Stimulated activated CD4-positive, alpha-beta T cell treated with anti-CD3 and anti-CD28 coated beads, TNF-alpha, amount 100 ng/mL, for 4 hours (primary cell): ENCODE results near the gene NDUFAF2.

Experiments used
- DNase-seq, 3 experiments: peaks; one replicate each; pipeline ENCODE4 v3.0.0-alpha.2; 2020; ENCODE audit warnings: low read depth in 3 of 3

Gene NDUFAF2

DNA sequence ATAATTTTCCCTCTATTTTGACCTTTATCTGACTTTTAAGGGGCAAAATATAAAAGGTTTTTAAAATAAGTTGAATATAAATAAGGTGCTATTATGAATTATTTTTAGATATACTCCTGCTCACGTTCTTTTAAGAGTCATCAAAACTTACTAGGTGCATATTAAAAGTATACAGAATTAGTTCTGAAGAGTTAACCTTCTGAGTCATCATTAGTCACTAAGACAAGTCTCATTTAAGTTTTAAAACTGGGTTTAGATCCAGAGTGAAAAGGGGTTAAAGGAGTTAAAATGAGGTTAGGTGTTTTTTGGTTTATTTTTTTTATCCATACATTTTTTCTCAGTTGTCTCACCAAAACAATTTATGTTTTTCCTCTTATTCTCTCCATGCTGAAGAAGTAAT, 175.5 kb downstream of the NDUFAF2 start:
- DNase-seq, result no peak

DNA sequence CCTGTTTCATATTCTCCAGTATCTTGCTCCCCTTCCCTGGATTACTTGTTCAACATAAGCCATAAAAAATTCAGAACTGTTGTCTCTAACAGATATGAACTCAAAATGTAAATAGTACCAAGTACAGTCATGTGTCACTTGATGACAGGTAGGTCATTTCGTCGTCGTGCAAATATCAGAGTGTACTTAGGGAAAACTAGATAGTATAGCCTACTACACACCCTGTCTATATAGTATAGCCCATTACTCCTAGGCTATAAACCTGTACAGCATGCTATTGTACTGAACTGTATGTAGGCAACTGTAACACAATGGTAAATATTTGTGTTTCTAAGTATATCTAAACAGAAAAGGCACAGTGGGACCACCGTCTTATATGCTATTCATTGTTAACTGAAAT, 178.1 kb downstream of the NDUFAF2 start:
- no peak for DNase-seq

GRCh38 chr5:61130289-61130688, 185.3 kb downstream of the NDUFAF2 start:
- no peak for DNase-seq

GRCh38 chr5:61132559-61132958, 187.6 kb downstream of the NDUFAF2 start:
- no peak for DNase-seq

GRCh38 chr5:61137835-61138234, 192.8 kb downstream of the NDUFAF2 start:
- no peak for DNase-seq

DNA sequence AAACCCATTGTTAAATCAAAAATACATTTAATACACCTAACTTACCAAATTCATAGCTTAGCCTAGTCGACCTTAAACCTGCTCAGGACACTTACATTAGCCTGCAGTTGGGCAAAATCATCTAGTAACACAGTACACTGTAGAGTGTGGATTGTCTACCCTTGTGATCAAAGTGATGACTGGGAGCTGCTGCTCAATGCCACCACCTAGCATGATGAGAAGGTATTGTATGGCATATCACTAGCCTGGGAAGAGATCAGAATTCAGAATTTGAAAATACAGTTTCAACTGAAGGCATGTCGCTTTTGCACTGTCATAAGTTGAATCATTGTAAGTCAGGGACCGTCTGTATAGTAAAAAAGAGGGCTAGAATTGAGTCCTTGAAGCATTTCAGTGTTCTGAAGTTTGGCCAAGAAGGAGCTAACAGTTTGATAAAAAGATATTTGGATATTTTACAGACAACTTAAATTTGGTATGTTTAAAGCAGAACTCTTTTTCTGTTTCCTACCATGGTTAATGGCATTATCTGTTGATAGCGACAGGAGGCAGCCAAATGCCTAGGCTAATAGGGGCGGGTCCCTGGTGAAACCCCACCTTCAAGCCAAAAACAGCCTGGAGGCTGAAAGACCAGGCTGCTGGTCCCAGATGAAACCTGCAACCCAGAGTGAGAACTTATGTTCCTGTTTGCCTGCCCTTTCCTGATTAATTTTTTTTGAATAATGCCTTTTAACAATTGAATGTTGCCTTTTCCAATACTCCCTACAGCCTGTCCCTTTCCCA, 194.3 kb downstream of the NDUFAF2 start:
- no peak for DNase-seq

DNA sequence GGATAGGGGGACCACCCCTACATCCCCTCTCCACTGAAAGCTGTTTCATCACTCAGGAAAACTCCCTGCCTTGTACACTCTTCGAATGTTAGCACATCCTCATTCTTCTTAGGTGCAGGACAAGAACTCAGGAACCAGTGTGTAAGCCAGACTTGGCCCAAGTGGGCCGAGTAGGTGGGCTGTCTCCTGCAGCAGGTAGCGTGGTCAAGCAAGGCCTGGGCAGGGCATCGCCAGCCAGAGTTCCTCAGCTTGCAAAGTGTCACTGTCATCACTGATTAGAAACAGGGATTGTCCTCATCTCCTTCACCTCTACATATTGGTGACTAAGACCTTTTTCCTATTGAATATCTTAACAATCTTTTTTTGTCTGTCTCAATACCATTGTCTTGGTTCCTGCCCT, 194.9 kb downstream of the NDUFAF2 start:
- no peak for DNase-seq

DNA sequence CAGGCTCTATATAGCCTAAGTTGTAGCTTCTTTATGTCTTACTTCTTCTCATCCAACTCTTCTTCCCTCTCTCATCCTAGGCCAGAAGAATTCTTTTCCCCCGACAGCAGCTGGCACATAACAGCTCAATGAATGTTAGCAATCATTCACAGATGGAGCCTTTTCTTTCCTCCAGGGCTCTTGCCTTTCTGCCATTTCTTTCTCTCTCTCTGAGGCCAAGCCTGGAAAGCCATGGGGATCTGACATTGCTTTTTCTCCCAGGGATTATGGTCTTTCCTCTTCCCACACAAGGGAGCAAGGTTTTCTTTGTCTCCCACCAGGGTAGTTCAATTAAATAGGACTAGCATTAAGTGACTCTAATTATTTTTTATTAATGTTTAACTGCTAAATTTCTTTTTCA, 196.8 kb downstream of the NDUFAF2 start:
- DNase-seq, result no peak

- DNase-seq, result no peak
Observed at GRCh38 chr5:61142391-61142790, 197.4 kb downstream of the NDUFAF2 start.

GRCh38 chr5:61142811-61143210, 197.8 kb downstream of the NDUFAF2 start:
- no peak for DNase-seq

DNA sequence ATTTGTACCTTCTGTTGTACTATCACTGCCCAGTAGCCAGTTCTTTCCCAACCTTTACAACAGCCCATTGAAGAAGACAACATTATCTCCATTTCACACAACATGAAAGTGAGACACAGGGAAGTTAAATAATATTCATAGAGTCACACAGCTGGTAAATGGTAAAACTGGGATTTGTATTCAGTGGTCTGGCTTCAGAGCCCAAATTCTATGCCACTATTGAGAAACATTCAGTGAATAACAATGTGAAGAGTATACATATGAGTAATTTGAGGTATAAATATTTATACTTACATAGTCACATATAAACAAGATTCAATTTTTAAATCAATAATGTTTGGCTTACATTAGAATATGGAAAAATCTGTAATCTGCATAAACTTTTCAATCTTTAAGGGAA, 203.5 kb downstream of the NDUFAF2 start:
- DNase-seq, result no peak

- no peak for DNase-seq
Observed at GRCh38 chr5:61151893-61152292, 206.9 kb downstream of the NDUFAF2 start.

- DNase-seq, result no peak
Observed at GRCh38 chr5:61159070-61159469, 214.1 kb downstream of the NDUFAF2 start.

- no peak for DNase-seq
Observed at GRCh38 chr5:61159836-61160235, 214.8 kb downstream of the NDUFAF2 start.

DNA sequence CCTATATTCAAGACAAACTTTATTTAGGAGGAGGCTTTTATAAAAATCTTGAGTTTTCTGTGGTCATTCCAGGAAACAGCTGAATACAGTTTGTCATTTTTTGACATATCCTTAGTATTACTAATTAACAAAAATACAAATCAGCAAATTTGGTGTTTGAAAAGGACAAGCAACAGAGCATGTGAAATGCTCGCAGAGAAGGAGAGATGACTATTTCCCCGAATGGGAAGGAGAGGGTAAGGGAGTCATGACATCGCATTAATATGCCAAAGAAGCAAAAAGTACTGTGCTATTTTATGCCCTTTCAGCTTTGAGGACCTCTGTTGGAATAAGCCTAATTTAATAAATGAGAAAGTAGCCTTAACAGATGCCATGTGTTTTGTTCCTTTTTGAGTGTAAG, 215.5 kb downstream of the NDUFAF2 start:
- no peak for DNase-seq

DNA sequence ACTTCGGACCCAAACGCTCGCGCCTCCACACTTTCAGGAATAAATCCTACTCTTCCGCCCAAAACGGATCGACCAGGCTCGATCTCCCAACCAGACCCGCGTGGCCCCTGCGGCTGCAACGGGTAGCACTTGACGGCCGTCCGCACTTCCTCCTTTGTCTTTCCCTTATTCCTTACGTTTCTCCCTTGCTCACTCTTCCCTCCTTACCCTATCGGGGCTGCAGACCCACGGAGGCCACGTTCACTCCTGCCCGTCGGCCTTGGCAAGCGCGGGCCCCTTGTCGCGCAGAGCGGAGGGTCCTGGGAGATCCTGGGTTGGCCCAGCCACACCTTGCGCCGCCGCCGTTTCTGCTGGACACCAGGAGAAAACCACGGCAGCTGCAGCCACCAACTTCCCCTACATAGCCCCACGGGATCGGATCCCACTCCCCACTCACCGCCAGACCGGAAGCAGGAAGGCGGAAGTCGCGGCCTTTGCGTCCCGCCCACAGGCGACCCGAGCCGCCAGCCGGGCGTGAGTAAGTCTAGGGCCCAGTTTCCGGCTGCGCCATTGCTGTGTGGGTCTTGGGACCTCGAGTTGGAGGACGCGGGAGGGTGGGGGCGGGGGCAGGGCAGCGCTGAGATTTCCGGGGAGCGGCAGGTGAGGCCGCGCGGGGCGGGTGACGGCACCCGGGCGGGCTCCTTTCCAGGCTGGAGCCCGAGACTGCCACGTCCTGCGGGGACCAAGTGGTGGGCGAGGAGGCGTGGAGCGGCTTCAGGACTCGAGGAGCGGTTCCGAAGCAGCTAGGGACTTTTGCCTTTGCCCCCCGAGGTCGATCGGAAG, 217.2 kb downstream of the NDUFAF2 start, which contains the start of gene SMIM15:
SMIM15 (minus strand) TSS at position 459 of the 822 bp plus-strand sequence. CDS start 2,297 bp downstream, outside the sequence.
- peak; percentile 64 to 67 (median 65) for DNase-seq

DNA sequence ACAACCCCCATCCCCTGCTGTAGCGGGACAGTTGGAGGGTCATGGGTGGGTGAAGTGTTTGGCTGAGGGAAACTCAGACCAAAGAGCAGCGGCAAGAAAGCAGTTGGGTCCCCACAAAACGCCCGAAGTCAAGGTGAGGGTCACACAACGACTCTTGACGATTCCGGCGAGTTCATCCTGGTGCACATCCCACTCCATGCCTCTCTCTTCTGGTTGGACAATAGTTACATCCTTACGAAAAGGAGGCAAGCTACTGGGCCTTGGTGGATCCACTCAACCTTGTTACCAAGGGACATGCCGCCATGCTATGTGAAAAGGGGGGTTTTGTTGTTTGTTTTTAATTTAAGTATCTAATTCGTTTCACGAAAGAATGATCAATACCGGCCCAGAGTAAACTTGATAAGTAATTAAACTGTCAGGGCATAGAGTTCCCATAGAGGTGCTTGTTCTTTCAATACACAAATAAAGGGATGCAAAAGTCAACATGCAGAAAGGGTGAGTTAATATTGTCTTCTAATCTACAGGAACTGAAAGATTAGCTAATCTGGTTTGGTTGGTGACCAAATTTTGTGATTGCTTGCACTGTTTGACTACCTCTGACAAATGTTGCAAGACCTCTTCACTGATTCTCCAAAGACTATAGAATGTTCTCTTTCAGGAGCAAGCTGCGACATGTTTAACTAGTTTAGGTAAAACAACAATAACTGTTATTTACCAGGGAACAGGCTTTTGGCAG, 218.0 kb downstream of the NDUFAF2 start:
- no peak for DNase-seq

GRCh38 chr5:61163905-61164304, 218.9 kb downstream of the NDUFAF2 start:
- DNase-seq, result no peak

DNA sequence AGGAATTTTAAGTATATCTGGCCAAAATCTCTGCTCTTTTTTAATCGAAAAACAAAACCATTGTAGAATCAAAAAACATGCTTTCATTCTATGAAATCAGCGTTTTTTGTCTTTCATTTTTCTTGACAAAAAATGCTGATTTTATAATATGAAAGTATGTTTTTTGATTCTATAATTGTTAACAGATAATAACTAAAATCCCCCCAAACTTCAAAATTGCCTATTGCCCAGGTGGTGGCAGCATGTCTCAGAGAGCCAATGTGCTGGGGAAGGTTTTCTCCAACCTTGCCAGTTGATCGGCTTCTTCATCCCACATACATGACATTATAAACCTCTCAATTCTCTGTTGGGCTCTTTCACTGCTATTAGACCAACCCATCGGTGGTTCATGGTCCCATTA, 222.4 kb downstream of the NDUFAF2 start:
- no peak for DNase-seq

- no peak for DNase-seq
Observed at GRCh38 chr5:61168951-61169350, 223.9 kb downstream of the NDUFAF2 start.

- DNase-seq, result no peak
Observed at GRCh38 chr5:61171479-61171878, 226.5 kb downstream of the NDUFAF2 start.

- DNase-seq, result no peak
Observed at GRCh38 chr5:61176631-61177030, 231.6 kb downstream of the NDUFAF2 start.
